ENCODE measurements around the gene HOXC10. TPM values are rescaled to one million over a fixed set of nuclear protein-coding genes. Genes with fewer than 3 reads are reported as not detected.

The HOXC10 gene
- total RNA-seq, 1 experiment from 2014 or later = not detected

- no peaks in the 10 kb centered on the region for H3K27me3 Mint-ChIP-seq (ENCODE audit: insufficient read depth, unreplicated experiment)
These were observed 41.9 kb downstream of the HOXC10 start for GRCh38 chr12:54026640-54027441.

GRCh38 chr12:54027442-54027786, 42.5 kb downstream of the HOXC10 start:
- no peaks in the 10 kb centered on the region for H3K27me3 Mint-ChIP-seq (ENCODE audit: insufficient read depth, unreplicated experiment)
- ChIA-PET CTCF (interaction anchor here (0.6 to 9.4 kb wide), 6 partner anchors 11 to 182 kb away, joined by 3 to 233 read pairs (median 6); partner anchors contain the start of genes HOXC8 and SMUG1), POLR2A (interaction anchor here (1.7 to 3.7 kb wide), 3 partner anchors 10 to 27 kb away, joined by 5 to 35 read pairs (median 12); partner anchors contain the start of gene HOXC9)
- peak overlapping the region; percentile 31 for H3K27ac Mint-ChIP-seq (ENCODE audit: low read depth, unreplicated experiment)
- H3K4me3 Mint-ChIP-seq (ENCODE audit: unreplicated experiment) = no peak overlapping the region
- no peaks in the 10 kb centered on the region for H3K9me3 Mint-ChIP-seq (ENCODE audit: unreplicated experiment)
- intact Hi-C loops (cut with micrococcal nuclease) = no loop called here
- H3K4me1 Mint-ChIP-seq (ENCODE audit: insufficient read depth, unreplicated experiment) = no peaks in the 10 kb centered on the region
- TF ChIP-seq, protein P1, sequence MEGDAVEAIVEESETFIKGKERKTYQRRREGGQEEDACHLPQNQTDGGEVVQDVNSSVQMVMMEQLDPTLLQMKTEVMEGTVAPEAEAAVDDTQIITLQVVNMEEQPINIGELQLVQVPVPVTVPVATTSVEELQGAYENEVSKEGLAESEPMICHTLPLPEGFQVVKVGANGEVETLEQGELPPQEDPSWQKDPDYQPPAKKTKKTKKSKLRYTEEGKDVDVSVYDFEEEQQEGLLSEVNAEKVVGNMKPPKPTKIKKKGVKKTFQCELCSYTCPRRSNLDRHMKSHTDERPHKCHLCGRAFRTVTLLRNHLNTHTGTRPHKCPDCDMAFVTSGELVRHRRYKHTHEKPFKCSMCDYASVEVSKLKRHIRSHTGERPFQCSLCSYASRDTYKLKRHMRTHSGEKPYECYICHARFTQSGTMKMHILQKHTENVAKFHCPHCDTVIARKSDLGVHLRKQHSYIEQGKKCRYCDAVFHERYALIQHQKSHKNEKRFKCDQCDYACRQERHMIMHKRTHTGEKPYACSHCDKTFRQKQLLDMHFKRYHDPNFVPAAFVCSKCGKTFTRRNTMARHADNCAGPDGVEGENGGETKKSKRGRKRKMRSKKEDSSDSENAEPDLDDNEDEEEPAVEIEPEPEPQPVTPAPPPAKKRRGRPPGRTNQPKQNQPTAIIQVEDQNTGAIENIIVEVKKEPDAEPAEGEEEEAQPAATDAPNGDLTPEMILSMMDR (IDR thresholded peaks at IDR 0.05; ENCODE audit: unreplicated experiment) = no peak
- BruUV-seq (replicated peaks) = no TSS peak
- no peak for DNase-seq (ENCODE audit: unreplicated experiment)
- peaks cover 20% of the 10 kb centered on the region for H3K36me3 Mint-ChIP-seq (ENCODE audit: insufficient read depth, unreplicated experiment)

More at GRCh38 chr12:54026640-54027441, 41.9 kb downstream of the HOXC10 start:
- Mint-ChIP-seq H3K36me3 (ENCODE audit: insufficient read depth, unreplicated experiment) (peaks cover 20% of the 10 kb centered on the region), H3K4me1 (ENCODE audit: insufficient read depth, unreplicated experiment) (peaks cover 2% of the 10 kb centered on the region), H3K27ac (ENCODE audit: low read depth, unreplicated experiment) (peak overlapping the region; percentile 31), H3K4me3 (ENCODE audit: unreplicated experiment) (no peak overlapping the region), H3K9me3 (ENCODE audit: unreplicated experiment) (no peaks in the 10 kb centered on the region)
- DNase-seq (ENCODE audit: unreplicated experiment) = no peak
- CTCF ChIA-PET = interaction anchor here (0.7 to 9.4 kb wide), 8 partner anchors 11 to 307 kb away, joined by 3 to 233 read pairs (median 4); partner anchors contain the start of genes HOXC8 and SMUG1
- TF ChIP-seq, protein P1 (IDR thresholded peaks at IDR 0.05; ENCODE audit: unreplicated experiment) = no peak
- BruUV-seq (replicated peaks) = no TSS peak
- intact Hi-C loops (cut with micrococcal nuclease) = no loop called here
- POLR2A ChIA-PET = interaction anchor here (2.7 to 3.7 kb wide), 2 partner anchors 10 to 27 kb away, joined by 12 to 35 read pairs; partner anchors contain the start of gene HOXC9

- H3K36me3 Mint-ChIP-seq (ENCODE audit: insufficient read depth, unreplicated experiment) = peaks cover 20% of the 10 kb centered on the region
- peak; percentile 48 for DNase-seq (ENCODE audit: unreplicated experiment)
- no peaks in the 10 kb centered on the region for H3K9me3 Mint-ChIP-seq (ENCODE audit: unreplicated experiment)
- peak within 1 kb of the TSS; percentile 75 for H3K4me3 Mint-ChIP-seq (ENCODE audit: unreplicated experiment)
- ChIA-PET POLR2A (interaction anchor here (0.6 to 3.7 kb wide), 9 partner anchors 9 to 251 kb away, joined by 3 to 35 read pairs (median 4); partner anchors contain the start of genes HOXC8 and HOXC9), CTCF (interaction anchor here (0.6 to 9.4 kb wide), 9 partner anchors 12 to 185 kb away, joined by 3 to 233 read pairs (median 4); partner anchors contain the start of genes HOXC8 and SMUG1)
- peak within 1 kb of the TSS; percentile 31 for H3K27ac Mint-ChIP-seq (ENCODE audit: low read depth, unreplicated experiment)
- H3K4me1 Mint-ChIP-seq (ENCODE audit: insufficient read depth, unreplicated experiment) = peaks cover 5% of the 10 kb centered on the region
- TF ChIP-seq, protein P1 (IDR thresholded peaks at IDR 0.05; ENCODE audit: unreplicated experiment) = no peak
- no peaks in the 10 kb centered on the region for H3K27me3 Mint-ChIP-seq (ENCODE audit: insufficient read depth, unreplicated experiment)
- BruUV-seq (replicated peaks) = no TSS peak
- intact Hi-C loops (cut with micrococcal nuclease) = no loop called here
These were observed 43.6 kb downstream of the HOXC10 start, which contains the start of gene HOXC6 for GRCh38 chr12:54028314-54029201. HOXC6 (plus strand) TSS chr12:54028440; CDS start chr12:54028522, 82 bp downstream.

Measured in MCF 10A (cell line).